Measurements from ENCODE around the gene SLC22A9.

The SLC22A9 gene

DNA sequence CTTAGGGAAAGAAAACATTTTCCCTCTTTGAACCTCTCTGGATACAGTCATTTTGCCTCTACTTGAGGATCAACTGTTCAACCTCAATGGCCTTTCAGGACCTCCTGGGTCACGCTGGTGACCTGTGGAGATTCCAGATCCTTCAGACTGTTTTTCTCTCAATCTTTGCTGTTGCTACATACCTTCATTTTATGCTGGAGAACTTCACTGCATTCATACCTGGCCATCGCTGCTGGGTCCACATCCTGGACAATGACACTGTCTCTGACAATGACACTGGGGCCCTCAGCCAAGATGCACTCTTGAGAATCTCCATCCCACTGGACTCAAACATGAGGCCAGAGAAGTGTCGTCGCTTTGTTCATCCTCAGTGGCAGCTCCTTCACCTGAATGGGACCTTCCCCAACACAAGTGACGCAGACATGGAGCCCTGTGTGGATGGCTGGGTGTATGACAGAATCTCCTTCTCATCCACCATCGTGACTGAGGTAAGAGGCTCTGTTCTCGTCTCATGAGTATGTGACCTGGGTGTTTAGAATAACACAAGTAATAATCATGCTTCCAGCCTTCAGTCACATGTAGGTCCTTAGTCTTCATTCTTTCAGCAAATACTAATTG is 495 bp downstream of the SLC22A9 start:
- TF ChIP-seq, protein P1, sequence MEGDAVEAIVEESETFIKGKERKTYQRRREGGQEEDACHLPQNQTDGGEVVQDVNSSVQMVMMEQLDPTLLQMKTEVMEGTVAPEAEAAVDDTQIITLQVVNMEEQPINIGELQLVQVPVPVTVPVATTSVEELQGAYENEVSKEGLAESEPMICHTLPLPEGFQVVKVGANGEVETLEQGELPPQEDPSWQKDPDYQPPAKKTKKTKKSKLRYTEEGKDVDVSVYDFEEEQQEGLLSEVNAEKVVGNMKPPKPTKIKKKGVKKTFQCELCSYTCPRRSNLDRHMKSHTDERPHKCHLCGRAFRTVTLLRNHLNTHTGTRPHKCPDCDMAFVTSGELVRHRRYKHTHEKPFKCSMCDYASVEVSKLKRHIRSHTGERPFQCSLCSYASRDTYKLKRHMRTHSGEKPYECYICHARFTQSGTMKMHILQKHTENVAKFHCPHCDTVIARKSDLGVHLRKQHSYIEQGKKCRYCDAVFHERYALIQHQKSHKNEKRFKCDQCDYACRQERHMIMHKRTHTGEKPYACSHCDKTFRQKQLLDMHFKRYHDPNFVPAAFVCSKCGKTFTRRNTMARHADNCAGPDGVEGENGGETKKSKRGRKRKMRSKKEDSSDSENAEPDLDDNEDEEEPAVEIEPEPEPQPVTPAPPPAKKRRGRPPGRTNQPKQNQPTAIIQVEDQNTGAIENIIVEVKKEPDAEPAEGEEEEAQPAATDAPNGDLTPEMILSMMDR (IDR thresholded peaks at IDR 0.05; ENCODE audit: control insufficient read depth, insufficient read depth, low read depth, low read length, missing control alignments): no peak
- no peak for DNase-seq (ENCODE audit: low read depth)
- no peak overlapping the region for H3K4me3 ChIP-seq (ENCODE audit: control insufficient read depth, low read depth, low read length)

DNA sequence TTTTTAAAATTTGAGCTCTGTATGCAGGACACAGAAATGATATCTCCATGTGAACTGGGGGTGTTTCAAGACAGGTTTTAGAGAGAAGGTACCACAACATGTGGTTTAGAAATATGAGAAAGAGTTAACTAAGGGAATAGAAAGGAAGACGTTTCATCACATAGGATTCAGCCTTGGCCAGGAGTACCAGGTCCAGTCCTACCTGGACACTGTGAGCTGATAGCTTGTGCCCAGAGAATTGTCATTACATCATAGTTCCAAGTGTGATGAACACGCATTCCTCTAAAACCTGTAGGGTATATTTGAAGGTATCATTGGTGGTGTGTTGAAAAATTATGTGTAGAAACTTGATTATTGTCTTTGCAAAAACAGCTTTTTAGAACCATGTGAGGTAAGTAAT is 1.8 kb downstream of the SLC22A9 start:
- H3K4me3 ChIP-seq (ENCODE audit: control insufficient read depth, low read depth, low read length): no peak overlapping the region
- TF ChIP-seq, protein P1 (IDR thresholded peaks at IDR 0.05; ENCODE audit: control insufficient read depth, insufficient read depth, low read depth, low read length, missing control alignments): no peak
- no peak for DNase-seq (ENCODE audit: low read depth)

DNA sequence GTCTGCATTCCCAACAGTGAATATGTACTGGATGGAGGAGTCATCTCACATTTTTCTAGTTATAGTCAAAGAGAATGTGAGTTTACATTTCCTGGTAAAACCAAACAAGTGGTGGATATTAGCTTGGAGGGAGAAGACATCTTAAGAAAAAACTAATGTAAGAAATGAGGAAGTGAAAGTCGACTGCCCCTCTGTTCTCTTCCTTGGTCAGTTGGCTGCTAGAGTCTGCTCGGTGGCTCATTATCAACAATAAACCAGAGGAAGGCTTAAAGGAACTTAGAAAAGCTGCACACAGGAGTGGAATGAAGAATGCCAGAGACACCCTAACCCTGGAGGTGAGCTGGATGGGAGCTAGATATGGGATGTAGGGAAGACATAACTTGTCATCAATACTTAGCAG is 5.8 kb downstream of the SLC22A9 start:
- TF ChIP-seq, protein P1 (IDR thresholded peaks at IDR 0.05; ENCODE audit: control insufficient read depth, insufficient read depth, low read depth, low read length, missing control alignments): no peak
- H3K4me3 ChIP-seq (ENCODE audit: control insufficient read depth, low read depth, low read length): no peak overlapping the region
- no peak for DNase-seq (ENCODE audit: low read depth)

DNA sequence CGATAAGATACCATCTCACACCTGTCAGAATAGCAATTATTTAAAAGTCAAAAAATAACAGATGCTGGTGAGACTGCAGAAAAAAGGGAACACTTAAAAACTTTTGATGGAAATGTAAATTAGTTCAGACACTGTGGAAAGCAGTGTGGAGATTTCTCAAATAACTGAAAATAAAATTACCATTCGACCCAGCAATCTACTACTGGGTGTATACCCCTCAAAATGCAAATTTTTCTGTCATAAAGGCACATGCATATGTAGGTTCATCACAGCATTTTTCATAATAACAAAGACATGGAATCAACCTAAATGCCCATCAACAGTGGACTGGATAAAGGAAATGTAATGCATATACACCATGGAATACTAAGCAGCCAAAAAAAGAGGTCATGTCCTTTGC is 10.5 kb downstream of the SLC22A9 start:
- H3K4me3 ChIP-seq (ENCODE audit: control insufficient read depth, low read depth, low read length): no peak overlapping the region
- TF ChIP-seq, protein P1 (IDR thresholded peaks at IDR 0.05; ENCODE audit: control insufficient read depth, insufficient read depth, low read depth, low read length, missing control alignments): no peak
- no peak for DNase-seq (ENCODE audit: low read depth)

DNA sequence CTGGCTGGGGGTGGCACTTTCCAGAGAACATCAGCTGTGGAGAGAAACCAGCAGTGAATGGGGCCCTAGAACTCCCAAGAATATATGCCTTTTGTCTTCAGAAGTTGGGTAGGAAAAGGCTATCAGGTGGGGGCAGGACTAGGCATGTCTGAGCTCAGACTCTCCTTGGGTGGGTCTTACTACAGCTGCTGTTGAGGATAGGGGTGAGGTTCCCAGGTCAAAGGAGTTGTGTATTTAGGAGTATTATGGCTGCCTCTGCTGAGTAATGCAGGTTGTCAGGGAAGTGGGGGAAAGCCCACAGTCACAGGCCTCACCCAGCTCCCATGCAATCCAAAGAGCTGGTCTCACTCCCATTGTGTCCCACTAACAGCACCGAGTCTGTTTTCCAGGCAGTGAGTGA is 26.1 kb downstream of the SLC22A9 start:
- DNase-seq (ENCODE audit: low read depth): no peak

DNA sequence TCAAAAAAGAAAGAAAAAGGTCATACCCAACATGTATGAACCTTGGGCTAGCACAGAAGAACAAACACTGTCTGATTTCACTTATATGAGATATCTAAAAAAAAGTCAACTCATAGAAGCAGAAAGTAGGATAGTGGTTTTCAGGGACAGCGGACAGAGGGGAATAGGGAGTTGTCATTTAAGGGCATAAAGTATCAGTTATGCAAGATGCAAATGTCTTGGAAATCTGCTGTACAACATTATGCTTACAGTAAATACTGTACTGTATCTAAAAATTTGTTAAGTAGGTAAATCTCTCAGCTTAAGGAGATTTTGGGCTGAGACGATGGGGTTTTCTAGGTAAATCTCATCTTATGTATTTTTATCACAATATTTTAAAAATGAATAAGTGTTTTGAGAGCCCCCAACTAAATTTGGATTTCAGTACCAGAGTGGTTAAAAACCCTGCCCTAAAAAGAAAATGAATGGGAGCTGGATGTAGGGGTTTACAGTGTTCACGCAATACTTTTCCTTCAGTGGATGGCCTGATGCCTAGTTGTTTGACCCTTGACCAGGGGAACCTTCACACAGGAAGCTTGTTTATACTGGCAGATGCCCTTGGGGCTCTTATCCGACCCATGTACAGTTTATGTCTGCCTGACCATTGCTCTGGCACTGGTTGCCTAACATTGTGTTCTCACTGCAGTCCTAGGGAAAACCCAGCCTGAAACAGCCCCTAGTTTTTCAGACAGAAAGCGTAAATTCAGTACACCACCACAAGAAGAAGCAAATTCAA is 34.8 kb downstream of the SLC22A9 start:
- no peak for DNase-seq (ENCODE audit: low read depth)
- H3K4me3 ChIP-seq (ENCODE audit: control insufficient read depth, low read depth, low read length): no peak overlapping the region
- TF ChIP-seq, protein P1 (IDR thresholded peaks at IDR 0.05; ENCODE audit: control insufficient read depth, insufficient read depth, low read depth, low read length, missing control alignments): no peak

More for the DNA sequence above, 26.1 kb downstream of the SLC22A9 start:
- H3K4me3 ChIP-seq (ENCODE audit: control insufficient read depth, low read depth, low read length): no peak overlapping the region
- TF ChIP-seq, protein P1 (IDR thresholded peaks at IDR 0.05; ENCODE audit: control insufficient read depth, insufficient read depth, low read depth, low read length, missing control alignments): no peak

Data from AG09309 (cell line).